Iris pigment epithelial cell (primary cell): Measurements from ENCODE around the gene FAM3B.
"Not testable (repeated sequence)": the region's sequence is repeated elsewhere in the genome, so short reads cannot be mapped to it uniquely, and the experiment has no call there.

Source experiments
- DNase-seq: peaks from one replicate; pipeline ENCODE4 v3.0.0-alpha.2; 2011; ENCODE audit warnings: low read depth

The FAM3B gene

DNA sequence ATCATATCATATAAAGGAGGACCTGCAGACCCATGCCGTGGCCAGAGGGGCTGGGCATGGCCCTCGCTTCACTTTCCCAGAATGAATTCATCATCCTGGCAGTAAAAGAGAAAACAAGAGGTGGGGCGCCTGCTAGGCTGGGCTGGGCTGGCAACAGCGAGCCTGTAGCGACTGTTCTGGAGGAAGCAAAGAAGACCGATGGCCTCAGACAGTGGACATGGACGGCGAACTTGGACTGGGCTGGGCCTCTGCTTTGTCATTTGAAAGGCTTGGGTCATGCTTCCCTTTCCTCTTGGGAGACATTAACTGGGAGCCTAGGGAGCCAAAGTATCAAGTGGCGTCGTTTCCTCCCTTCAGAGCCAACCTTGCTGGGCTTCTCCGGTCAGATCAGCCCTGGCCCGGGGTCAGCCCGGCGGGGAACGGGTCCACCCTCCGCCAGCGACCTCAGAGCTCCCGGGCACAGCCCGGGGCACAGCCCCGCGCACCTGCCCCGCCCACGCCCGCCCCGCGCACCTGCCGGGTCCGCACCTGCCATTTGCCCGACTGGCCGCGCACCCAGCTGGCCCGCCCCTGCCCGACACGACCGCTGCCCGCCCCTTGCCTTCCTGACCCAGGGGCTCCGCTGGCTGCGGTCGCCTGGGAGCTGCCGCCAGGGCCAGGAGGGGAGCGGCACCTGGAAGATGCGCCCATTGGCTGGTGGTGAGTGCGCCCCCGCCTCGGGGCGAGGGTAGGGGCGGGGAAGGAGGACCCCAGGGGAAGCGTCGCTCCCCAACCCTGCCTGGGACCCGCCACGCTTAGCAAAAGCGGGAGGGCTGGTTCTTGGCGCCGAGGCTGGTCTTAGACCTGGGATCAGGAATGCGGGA, at the start of gene FAM3B:
FAM3B (plus strand) TSS at position 602 of the 863 bp plus-strand sequence; CDS start at position 681, 79 bp downstream.
- no peak for DNase-seq

- no peak for DNase-seq
Observed at GRCh38 chr21:41267346-41267745, 49.3 kb upstream of the FAM3B start.

DNA sequence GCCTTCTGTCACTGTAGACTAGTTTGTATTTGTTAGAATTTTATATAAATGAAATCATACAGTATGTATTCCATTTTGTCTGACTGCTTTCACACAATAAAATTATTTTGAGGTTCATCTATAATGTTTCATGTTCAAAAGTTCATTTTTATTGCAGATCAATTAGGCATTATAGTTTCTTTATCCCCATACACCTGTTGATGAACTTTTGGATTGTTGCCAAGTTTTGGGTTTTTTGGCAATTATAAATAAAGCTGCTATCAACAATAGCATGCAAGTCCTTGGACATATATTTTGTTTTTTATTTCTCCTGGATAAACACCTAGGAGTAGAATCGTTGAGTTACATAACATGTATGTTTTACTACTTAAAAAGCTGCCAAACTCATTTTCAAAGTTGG, 47.1 kb upstream of the FAM3B start:
- DNase-seq: no peak

DNA sequence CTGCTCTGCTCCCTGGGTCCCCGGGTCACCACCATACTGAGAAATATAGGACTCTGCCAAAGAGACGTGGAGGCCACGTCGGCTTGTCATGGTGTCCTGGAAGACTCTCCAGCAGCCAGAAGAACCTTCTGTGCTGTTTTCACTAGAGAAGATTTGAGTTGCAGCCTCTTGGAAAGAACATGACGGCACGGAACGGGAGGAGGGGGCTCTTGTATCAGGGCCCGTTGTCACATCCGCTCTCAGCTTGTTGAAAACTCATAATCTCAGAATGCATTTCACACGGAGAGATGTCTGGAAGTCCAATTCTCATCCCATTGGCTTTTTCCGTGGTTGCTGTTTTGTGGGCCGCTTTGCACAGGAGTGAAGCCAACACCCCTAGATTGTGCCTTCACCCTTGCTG, 39.4 kb upstream of the FAM3B start:
- DNase-seq: no peak

- no peak for DNase-seq
Observed at GRCh38 chr21:41277846-41278245, 38.8 kb upstream of the FAM3B start.

DNA sequence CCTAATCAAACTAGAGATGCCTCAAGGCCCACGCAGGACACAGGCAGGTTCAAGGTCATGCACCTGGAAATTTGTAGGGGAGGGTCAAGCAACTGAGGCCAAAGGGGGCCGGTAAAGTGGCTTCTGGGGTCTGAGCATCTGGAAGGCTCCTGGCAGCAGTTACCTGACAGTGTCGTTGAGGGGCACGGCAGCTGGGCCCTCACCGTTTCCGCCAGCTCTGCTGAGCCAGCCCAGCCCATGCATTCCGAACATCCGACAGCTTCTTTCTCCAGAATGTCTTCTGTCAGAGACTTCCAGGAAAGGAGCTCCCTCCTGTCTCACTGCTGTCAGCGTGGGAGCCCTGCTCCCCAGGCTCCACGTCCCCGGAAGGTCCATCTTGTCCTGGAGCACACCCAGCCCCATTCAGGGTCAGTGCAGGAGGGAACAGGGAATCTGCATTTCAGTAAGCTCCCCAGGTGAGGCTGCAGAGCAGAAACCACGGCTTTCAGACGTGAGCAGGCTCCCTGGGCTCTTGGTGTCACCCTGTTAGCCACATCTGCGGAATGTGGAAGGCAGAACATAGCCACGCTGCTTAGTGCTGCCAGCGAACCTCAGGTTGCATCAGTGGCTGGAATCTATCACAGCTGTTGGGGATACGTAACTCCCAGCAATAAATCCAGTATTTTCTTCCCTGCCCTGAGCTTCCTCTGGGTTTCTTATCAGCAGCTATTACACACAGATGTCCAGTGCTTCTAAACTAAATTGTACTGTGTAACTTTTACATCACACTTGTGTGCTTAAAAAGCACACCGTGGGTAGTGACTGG, 36.3 kb upstream of the FAM3B start:
- DNase-seq: peak; percentile 2

- DNase-seq: no peak
Observed at GRCh38 chr21:41282412-41282811, 34.2 kb upstream of the FAM3B start.

GRCh38 chr21:41283211-41283818, 33.3 kb upstream of the FAM3B start:
- peak; percentile 84 for DNase-seq

DNA sequence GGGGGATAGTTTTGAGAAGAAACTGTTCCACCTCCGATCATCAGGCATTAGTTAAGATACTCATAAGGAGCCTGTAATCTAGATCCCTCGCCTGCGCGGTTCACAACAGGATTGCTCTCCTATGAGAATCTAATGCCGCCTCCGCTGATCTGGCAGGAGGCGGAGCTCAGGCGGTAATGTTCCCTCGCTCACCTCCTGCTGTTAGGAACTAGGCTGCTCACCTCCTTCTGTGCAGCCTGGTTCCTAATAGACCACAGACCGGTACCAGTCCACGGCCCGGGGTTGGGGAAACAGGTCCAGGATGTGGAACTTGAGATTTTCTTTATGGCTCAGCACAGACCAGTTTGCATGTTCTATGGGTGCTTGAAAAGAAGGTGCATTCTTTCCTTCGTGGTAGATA, 27.2 kb upstream of the FAM3B start:
- peak; percentile 4 for DNase-seq

- DNase-seq: no peak
Observed at GRCh38 chr21:41290106-41290799, 26.3 kb upstream of the FAM3B start.

DNA sequence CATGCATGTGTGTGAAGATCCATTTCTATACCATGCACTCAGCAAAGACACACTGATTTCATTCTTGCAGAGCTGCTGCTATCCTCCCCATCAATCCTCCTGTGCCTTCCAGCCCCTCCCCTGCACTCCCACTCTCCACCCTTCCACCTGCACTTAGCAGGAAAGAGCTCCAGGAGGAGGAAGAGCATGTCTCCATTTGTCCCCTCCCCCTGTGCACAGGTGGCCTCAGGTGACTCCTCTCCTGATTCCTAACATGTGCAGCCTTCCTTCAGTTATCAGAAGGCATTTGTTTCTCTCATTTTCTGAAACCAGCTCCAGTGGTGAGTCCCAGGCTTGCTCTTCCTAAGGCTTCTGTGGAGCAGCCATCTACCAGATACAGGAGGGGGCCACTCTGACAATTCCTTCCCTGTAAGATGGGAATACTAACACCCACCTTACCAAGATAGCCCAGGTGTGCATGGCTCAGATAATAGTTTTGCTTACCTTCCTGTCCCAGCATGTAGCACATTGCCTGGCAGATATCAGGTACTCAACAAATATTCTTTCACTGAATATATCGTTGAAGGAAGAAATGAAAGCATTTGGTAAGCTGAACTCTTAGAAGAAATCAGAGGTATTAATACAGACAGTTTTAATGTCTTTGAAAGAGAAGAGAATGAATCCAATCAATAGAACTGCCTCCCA, 21.9 kb upstream of the FAM3B start:
- DNase-seq: no peak

DNA sequence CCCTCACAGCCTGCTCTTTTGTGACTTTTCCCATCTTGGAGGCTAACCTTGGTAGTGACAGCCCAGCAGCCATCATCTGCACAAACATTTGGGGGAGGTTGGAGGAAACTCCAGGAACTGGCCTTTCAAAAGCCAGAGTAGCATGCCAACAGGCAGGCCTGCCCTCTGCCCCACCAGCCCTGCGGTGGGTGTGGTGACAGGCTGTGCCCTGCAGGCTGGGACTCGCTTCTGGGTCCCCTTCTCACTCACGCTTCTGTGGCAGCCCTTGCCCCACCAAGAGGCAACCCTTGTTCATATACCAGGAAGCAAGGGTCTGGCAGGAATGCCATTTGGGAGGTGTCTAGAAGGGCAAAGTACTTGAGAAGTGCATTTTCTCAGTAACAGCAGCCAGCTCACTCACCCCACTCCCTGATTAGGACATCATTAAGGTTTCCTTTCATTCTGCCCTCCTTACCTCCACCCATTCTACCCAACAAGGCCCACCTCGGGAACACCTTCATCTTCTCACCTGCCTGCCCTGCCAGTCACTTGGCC, 20.8 kb upstream of the FAM3B start:
- no peak for DNase-seq

DNA sequence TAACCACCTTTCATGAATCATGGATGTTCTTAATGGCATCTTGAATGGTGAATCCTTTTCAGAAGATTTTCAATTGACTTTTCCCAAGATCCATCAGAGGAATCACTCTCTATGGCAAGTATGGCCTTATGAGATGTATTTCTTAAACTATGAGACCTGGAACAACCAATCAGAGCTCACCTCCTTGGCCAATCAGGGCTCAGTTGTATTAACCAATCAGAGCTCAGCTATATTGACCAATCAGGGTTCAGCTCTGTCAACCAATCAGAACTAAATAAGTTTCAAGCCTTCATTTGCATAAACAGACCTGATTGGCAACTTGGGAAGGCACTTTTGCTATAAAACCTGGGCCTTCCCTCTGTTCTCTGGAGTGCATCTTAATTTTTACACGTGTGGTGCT, 13.6 kb upstream of the FAM3B start:
- DNase-seq: no peak

DNA sequence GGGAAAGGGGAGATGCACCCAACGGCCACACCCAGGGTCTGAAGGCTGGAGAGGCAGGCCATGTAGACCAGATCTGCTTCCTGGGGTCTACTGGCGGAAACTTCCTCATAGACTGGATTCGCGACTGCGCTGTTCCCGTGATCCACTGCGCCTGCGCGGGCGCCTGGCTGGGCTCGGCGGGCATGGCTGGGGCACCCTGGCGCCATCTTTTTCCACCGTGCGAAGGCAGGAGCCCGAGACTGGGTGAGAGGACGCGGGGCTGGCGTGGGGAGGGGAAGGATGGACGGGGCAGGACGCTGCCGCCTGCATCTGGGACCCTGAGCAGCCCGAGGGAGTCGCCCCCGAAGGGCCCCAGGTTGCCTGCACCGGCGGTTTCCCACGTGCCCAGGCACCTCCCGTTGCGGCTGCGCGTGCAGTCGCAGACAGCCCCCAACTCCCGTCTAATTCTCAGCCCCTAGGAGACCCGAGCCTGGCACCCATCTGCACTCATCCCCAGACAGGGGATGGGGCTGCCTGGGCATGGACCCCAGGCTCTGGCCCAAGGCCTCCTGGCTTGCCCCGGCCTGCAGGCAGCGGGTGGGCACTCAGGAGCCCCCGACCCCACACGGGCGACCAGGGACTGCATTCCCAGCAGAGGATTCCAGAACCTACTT, 12.4 kb upstream of the FAM3B start:
- DNase-seq: no peak

DNA sequence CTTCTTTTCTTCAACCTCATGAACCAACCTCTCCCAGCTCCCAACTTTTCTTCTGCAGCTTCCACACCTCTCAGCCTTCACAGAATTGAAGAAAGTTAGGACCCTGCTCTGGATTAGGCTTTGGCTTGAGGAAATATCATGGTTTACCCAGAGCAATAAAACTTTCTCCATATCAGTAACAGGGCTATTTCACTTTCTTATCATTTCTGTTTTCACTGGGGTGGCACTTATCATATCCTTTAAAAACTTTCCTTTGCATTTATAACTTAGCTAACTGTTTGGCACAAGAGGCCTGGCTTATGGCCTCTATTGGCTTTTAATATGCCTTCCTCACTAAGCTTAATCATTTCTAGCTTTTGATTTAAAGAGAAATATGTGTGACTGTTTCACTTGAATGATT, 9.4 kb upstream of the FAM3B start:
- DNase-seq: no peak

GRCh38 chr21:41313285-41314164, 3.1 kb upstream of the FAM3B start:
- DNase-seq: not testable (repeated sequence)

GRCh38 chr21:41315726-41316125, 875 bp upstream of the FAM3B start:
- no peak for DNase-seq

GRCh38 chr21:41317063-41317392, 427 bp downstream of the FAM3B start:
- no peak for DNase-seq

- no peak for DNase-seq
Observed at GRCh38 chr21:41317458-41317857, 857 bp downstream of the FAM3B start.

DNA sequence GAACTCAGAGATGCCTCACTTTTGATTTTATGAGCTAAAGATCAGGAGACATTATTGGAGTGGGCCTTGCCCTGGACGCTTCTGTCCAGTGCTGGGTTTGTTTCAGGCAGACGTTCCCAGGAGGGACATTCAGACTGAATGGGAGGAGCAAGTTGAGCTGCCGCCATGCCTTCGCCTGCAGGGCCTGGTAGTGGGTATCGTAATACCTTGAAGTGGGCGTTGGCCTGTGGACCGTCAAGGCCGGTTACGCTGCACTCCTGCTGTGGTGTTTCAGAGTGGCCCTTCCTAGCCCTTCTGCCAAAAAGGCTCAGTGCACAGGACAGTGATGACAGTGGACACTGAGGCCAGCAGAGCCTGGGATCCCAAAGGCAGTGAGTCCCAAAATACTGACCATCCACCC, 1.6 kb downstream of the FAM3B start:
- DNase-seq: no peak
